OCI-LY1 (cell line): ENCODE data around the gene DGKD.

Experiments used
- H2AFZ ChIP-seq: fragments of 200-600 bp; sonication (generic), shearing (Covaris generic); 2 replicates; pipeline ENCODE4 v1.6.0; 2014; ENCODE audit warnings: antibody characterized with exemption, mild to moderate bottlenecking, low read length
- H3F3A ChIP-seq: fragments of 200-600 bp; sonication (generic), shearing (Covaris generic); 2 replicates; pipeline ENCODE4 v1.6.0; 2014; ENCODE audit warnings: mild to moderate bottlenecking, antibody characterized with exemption, low read length, moderate library complexity; ENCODE audit not compliant: insufficient read depth
- H3K27ac ChIP-seq: fragments of 200-600 bp; sonication (generic); 2 replicates; pipeline ENCODE4 v1.5.1; 2014; ENCODE audit warnings: low read length, mixed run types, mild to moderate bottlenecking, low read depth; ENCODE audit not compliant: poor library complexity, severe bottlenecking
- H3K27me3 ChIP-seq: fragments of 200-600 bp; sonication (generic); 2 replicates; pipeline ENCODE4 v1.6.0; 2014; ENCODE audit warnings: antibody characterized with exemption, mild to moderate bottlenecking, low read length, moderate library complexity; ENCODE audit not compliant: insufficient read depth
- H3K36me3 ChIP-seq: fragments of 200-600 bp; sonication (generic); 2 replicates; pipeline ENCODE4 v1.6.1; 2014; ENCODE audit warnings: mild to moderate bottlenecking, antibody characterized with exemption, low read length, moderate library complexity, mixed read lengths; ENCODE audit not compliant: insufficient read depth
- H3K4me1 ChIP-seq: fragments of 200-600 bp; sonication (generic); 2 replicates; pipeline ENCODE4 v1.5.1; 2014; ENCODE audit warnings: mild to moderate bottlenecking, low read length, moderate library complexity; ENCODE audit not compliant: insufficient read depth, severe bottlenecking
- H3K4me2 ChIP-seq: fragments of 200-600 bp; sonication (generic), shearing (Covaris generic); 2 replicates; pipeline ENCODE4 v1.6.1; 2014; ENCODE audit warnings: low read length
- H3K4me3 ChIP-seq: fragments of 200-600 bp; sonication (generic); 2 replicates; pipeline ENCODE4 v1.5.1; 2014; ENCODE audit warnings: low read length, low read depth, mild to moderate bottlenecking, mixed read lengths; ENCODE audit not compliant: poor library complexity, severe bottlenecking
- H3K79me2 ChIP-seq: fragments of 200-600 bp; shearing (Covaris generic); 2 replicates; pipeline ENCODE4 v1.6.1; 2016; ENCODE audit warnings: mixed run types, low read length, mixed read lengths; ENCODE audit not compliant: insufficient read depth
- H3K9ac ChIP-seq: fragments of 200-600 bp; sonication (generic), shearing (Covaris generic); 2 replicates; pipeline ENCODE4 v1.6.1; 2014; ENCODE audit warnings: mild to moderate bottlenecking, low read length, mixed read lengths
- H3K9me2 ChIP-seq: fragments of 200-600 bp; sonication (generic), shearing (Covaris generic); 2 replicates; pipeline ENCODE4 v1.6.1; 2014; ENCODE audit warnings: low read depth, mild to moderate bottlenecking, low read length, mixed read lengths
- H3K9me3 ChIP-seq: fragments of 200-600 bp; shearing (Covaris generic); 2 replicates; pipeline ENCODE4 v1.6.1; 2014; ENCODE audit warnings: low read length, mixed read lengths
- H4K20me1 ChIP-seq: fragments of 200-600 bp; sonication (generic), shearing (Covaris generic); 2 replicates; pipeline ENCODE4 v1.6.0; 2016; ENCODE audit warnings: mild to moderate bottlenecking, low read length; ENCODE audit not compliant: insufficient read depth
- EZH2 ChIP-seq: fragments of 200-600 bp; sonication (generic), shearing (Covaris generic); IDR thresholded peaks from 2 replicates; pipeline ENCODE4 v1.8.0; 2017; ENCODE audit warnings: borderline replicate concordance, mixed run types, mild to moderate bottlenecking, antibody characterized with exemption, low read length, moderate library complexity, mixed read lengths
- TF ChIP-seq, protein P1 (sequence below): fragments of 200-600 bp; sonication (generic), shearing (Covaris generic); IDR thresholded peaks from 2 replicates; pipeline ENCODE4 v1.5.1; 2017; ENCODE audit warnings: mild to moderate bottlenecking, antibody characterized with exemption, low read length, moderate library complexity, mixed read lengths

Gene DGKD

GRCh38 chr2:233414273-233414654, 60.0 kb downstream of the DGKD start:
- Histone ChIP-seq H3K27ac (no peak overlapping the region), H3K36me3 (no peaks in the 10 kb centered on the region; the same call in 1 of the 2 replicates), H3K4me1 (peaks cover 26% of the 10 kb centered on the region), H3K4me2 (no peak overlapping the region), H3K9me2 (no peaks in the 10 kb centered on the region), H3K79me2 (no peaks in the 10 kb centered on the region), H3K9ac (no peak overlapping the region), H3K27me3 (no peaks in the 10 kb centered on the region), H2AFZ (no peak overlapping the region), H3K9me3 (peaks cover 21% of the 10 kb centered on the region), H3F3A (peaks cover 7% of the 10 kb centered on the region; the same call in 1 of the 2 replicates), H3K4me3 (no peak overlapping the region), H4K20me1 (no peaks in the 10 kb centered on the region)
- no peak for TF ChIP-seq EZH2
- TF ChIP-seq, protein P1, sequence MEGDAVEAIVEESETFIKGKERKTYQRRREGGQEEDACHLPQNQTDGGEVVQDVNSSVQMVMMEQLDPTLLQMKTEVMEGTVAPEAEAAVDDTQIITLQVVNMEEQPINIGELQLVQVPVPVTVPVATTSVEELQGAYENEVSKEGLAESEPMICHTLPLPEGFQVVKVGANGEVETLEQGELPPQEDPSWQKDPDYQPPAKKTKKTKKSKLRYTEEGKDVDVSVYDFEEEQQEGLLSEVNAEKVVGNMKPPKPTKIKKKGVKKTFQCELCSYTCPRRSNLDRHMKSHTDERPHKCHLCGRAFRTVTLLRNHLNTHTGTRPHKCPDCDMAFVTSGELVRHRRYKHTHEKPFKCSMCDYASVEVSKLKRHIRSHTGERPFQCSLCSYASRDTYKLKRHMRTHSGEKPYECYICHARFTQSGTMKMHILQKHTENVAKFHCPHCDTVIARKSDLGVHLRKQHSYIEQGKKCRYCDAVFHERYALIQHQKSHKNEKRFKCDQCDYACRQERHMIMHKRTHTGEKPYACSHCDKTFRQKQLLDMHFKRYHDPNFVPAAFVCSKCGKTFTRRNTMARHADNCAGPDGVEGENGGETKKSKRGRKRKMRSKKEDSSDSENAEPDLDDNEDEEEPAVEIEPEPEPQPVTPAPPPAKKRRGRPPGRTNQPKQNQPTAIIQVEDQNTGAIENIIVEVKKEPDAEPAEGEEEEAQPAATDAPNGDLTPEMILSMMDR, result no peak

- H2AFZ ChIP-seq, result no peak overlapping the region
- H3K27me3 ChIP-seq, result no peaks in the 10 kb centered on the region
- peaks cover 34% of the 10 kb centered on the region for H3K4me1 ChIP-seq
- H3K9me3 ChIP-seq, result peaks cover 21% of the 10 kb centered on the region
- H3K9ac ChIP-seq, result no peak overlapping the region
- no peaks in the 10 kb centered on the region; the same call in 1 of the 2 replicates for H3K36me3 ChIP-seq
- H3K27ac ChIP-seq, result no peak overlapping the region
- no peaks in the 10 kb centered on the region for H3K9me2 ChIP-seq
- no peak overlapping the region for H3K4me2 ChIP-seq
- TF ChIP-seq, protein P1, result no peak
- TF ChIP-seq EZH2, result no peak
- no peak overlapping the region for H3K4me3 ChIP-seq
- no peaks in the 10 kb centered on the region for H3K79me2 ChIP-seq
- H3F3A ChIP-seq, result peaks cover 7% of the 10 kb centered on the region; the same call in 1 of the 2 replicates
- H4K20me1 ChIP-seq, result no peaks in the 10 kb centered on the region
These were observed 60.7 kb downstream of the DGKD start for GRCh38 chr2:233414777-233415570.

GRCh38 chr2:233416199-233416598, 61.9 kb downstream of the DGKD start:
- Histone ChIP-seq H3K9me3 (peaks cover 10% of the 10 kb centered on the region), H3K4me2 (no peak overlapping the region), H3K9ac (no peak overlapping the region), H2AFZ (no peak overlapping the region), H3K36me3 (no peaks in the 10 kb centered on the region; the same call in 1 of the 2 replicates), H3K27ac (no peak overlapping the region), H4K20me1 (no peaks in the 10 kb centered on the region), H3K79me2 (no peaks in the 10 kb centered on the region), H3K9me2 (no peaks in the 10 kb centered on the region), H3K4me1 (peaks cover 46% of the 10 kb centered on the region), H3F3A (peaks cover 7% of the 10 kb centered on the region; the same call in 1 of the 2 replicates), H3K4me3 (no peak overlapping the region), H3K27me3 (no peaks in the 10 kb centered on the region)
- no peak for TF ChIP-seq EZH2
